Astrocyte of the hippocampus (primary cell): ENCODE results near the gene STXBP5L.
A peak's percentile ranks its signal among the peaks of the same experiment; 100 is the strongest.
"Not testable (repeated sequence)": the region's sequence is repeated elsewhere in the genome, so short reads cannot be mapped to it uniquely, and the experiment has no call there.

Source experiments
- DNase-seq: peaks from one replicate; pipeline ENCODE4 v3.0.0; 2011; ENCODE audit warnings: low read depth, low spot score

The STXBP5L gene

GRCh38 chr3:120908030-120908794 lies at the start of gene STXBP5L:
STXBP5L (plus strand) TSS chr3:120908205; CDS start chr3:120909579, 1,374 bp downstream.
- DNase-seq = peak; percentile 91

GRCh38 chr3:120858521-120858920 lies 49.5 kb upstream of the STXBP5L start:
- no peak for DNase-seq

- DNase-seq = no peak
These were observed 43.5 kb upstream of the STXBP5L start for GRCh38 chr3:120864541-120864940.

GRCh38 chr3:120875507-120875906 lies 32.5 kb upstream of the STXBP5L start:
- no peak for DNase-seq

GRCh38 chr3:120875989-120876388 lies 32.0 kb upstream of the STXBP5L start:
- no peak for DNase-seq

GRCh38 chr3:120879411-120879810 lies 28.6 kb upstream of the STXBP5L start:
- DNase-seq = no peak

- no peak for DNase-seq
These were observed 15.1 kb upstream of the STXBP5L start for GRCh38 chr3:120892921-120893320.

GRCh38 chr3:120894316-120895057 lies 13.5 kb upstream of the STXBP5L start:
- DNase-seq = peak; percentile 23

- not testable (repeated sequence) for DNase-seq
These were observed 6.3 kb upstream of the STXBP5L start for GRCh38 chr3:120901716-120902115.

GRCh38 chr3:120903221-120903620 lies 4.8 kb upstream of the STXBP5L start:
- no peak for DNase-seq

- no peak for DNase-seq
These were observed 361 bp upstream of the STXBP5L start for GRCh38 chr3:120907659-120908029.

- DNase-seq = peak; percentile 1
These were observed 993 bp downstream of the STXBP5L start for GRCh38 chr3:120908795-120909601.

GRCh38 chr3:120909602-120909878 lies 1.5 kb downstream of the STXBP5L start:
- no peak for DNase-seq

- DNase-seq = no peak
These were observed 18.1 kb downstream of the STXBP5L start for GRCh38 chr3:120926146-120926545.

GRCh38 chr3:120928991-120929390 lies 21.0 kb downstream of the STXBP5L start:
- DNase-seq = peak; percentile 12

- no peak for DNase-seq
These were observed 23.6 kb downstream of the STXBP5L start for GRCh38 chr3:120931593-120931992.

- no peak for DNase-seq
These were observed 48.1 kb downstream of the STXBP5L start for GRCh38 chr3:120956143-120956542.

GRCh38 chr3:120982608-120983320 lies 74.8 kb downstream of the STXBP5L start:
- DNase-seq = no peak

- no peak for DNase-seq
These were observed 75.3 kb downstream of the STXBP5L start for GRCh38 chr3:120983321-120983665.

- DNase-seq = peak; percentile 5
These were observed 75.8 kb downstream of the STXBP5L start for GRCh38 chr3:120983841-120984240.

- DNase-seq = no peak
These were observed 77.2 kb downstream of the STXBP5L start for GRCh38 chr3:120985242-120985641.

GRCh38 chr3:120988994-120989393 lies 81.0 kb downstream of the STXBP5L start:
- DNase-seq = no peak
